GM18498 (cell line): ENCODE measurements around the gene FAM193B.

ENCODE experiments used
- ATAC-seq: cut with Tn5 transposase; IDR thresholded peaks from one replicate; pipeline ENCODE4 v1.9.1; 2021; ENCODE audit warnings: mild to moderate bottlenecking, moderate library complexity; ENCODE audit not compliant: unreplicated experiment

Gene FAM193B

DNA sequence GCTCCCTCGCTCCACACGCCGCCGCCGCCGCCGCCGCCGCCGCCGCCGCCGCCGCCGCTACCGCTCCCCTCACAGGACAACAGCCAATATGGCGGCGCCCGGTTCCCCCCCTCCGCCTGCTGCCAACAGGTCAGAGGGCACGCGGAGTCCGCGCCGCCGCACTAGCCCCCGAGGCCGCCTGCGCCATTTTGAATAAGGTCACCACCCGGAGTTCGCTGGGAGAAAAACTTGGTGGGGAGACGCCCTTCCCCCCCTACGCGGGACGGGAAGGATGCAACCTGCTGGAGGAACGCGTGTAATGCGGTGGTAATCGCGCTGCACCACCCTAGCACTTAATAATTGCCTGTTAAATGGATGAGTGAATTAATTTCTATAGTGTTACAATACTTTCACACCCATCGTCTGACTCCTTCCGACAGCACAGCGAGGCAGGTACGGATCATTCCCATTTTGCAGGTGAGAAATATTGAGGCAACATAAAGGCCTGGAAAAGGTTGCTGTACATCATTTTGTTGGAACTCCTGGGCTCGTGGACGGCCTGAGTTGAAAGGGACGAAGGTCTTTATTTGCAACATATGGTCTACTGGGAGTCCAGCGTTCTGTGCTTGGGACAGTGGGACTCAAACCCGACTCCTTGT lies at the start of gene FAM193B:
FAM193B (minus strand) TSS at position 90 of the 638 bp plus-strand sequence. CDS start 105 bp downstream, outside the sequence.
- peak; percentile 90 for ATAC-seq

DNA sequence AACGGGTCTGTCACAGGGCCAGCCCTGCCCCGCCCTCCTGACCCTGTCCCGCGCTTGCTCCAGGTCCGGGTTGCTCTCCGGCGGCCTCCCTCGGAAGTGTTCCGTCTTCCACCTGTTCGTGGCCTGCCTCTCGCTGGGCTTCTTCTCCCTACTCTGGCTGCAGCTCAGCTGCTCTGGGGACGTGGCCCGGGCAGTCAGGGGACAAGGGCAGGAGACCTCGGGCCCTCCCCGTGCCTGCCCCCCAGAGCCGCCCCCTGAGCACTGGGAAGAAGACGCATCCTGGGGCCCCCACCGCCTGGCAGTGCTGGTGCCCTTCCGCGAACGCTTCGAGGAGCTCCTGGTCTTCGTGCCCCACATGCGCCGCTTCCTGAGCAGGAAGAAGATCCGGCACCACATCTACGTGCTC lies 49.8 kb upstream of the FAM193B start:
- ATAC-seq, result no peak

DNA sequence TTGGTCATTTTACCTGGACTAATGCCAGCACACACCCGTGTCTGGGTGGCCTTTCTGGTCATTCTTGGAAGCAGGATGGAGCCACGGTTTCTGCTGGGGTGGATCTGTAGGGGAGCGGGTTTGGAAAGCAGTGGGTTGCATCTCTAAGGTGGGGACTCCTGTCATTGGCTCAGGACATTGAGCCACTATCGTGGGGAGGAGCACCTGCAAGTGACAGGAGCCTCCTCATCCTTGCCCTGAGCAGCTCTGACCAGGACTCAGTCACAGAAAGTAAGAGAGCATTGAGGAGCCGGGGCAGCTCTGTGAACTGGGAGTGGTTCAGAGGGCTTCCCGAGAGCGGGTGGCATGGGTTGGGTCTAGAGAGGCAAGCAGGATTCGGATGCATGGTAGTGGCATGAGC lies 49.3 kb upstream of the FAM193B start:
- no peak for ATAC-seq

DNA sequence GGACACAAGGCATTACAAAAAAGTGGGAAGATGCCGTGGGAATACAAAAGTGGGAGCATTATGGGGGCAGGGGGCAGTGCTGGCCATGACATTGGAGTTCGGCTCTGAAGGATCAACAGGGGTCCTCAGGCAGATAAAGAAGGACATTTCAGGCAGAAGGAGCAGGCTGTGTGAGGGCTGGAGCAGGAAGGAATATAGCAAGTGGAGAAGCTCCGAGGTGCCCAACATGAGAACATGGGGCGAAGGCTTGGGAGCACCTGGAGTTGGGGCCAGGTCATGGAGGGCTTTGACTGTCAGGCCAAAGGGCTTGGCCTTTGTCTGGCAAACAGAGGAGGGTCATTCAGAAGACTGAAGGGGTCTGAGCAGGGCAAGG lies 48.1 kb upstream of the FAM193B start:
- no peak for ATAC-seq

DNA sequence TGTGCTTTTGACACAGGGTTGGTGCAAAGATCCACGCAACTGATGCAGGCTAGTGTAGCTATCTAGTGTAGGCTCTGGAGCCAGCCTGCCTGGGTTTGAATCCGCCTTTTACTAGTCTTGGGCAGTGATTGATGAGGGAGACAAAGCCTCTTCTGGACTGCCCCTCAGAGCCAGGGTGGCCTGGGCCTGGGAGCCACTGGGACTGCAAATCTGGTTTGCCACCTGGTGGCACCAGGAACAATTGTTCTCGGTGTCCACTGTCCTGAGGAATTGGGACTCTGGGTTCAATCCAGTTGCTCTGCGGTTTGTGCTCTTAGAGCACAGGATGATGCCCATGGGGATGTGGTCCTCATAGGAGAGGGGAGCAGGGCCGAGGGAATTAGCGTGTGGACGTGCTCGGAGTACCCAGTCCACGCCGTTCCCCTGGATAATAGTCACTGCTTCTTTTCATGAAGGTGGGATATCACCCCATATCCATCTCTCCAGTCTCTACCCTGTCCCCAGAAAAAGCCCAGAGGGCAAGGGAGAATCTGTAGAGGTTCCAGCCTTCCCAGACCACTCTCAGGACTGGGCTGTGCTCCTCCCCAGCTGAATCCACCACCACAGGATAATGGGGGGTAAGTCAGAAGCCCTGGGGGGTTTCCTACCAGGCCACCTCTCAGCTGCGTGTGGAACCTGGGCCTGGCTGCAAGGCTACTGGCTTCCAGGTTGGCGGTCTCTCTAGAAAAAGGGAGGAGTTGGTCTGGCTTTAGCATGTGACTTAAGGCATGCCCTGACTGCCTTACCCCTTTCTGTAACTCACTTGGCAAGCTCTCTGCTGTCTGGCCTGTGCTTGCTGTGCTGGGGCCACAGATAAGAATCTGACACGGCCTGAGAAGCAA lies 47.5 kb upstream of the FAM193B start:
- ATAC-seq, result no peak

- no peak for ATAC-seq
Observed at GRCh38 chr5:177601126-177601525, 46.8 kb upstream of the FAM193B start.

GRCh38 chr5:177600508-177601018 lies 46.2 kb upstream of the FAM193B start:
- no peak for ATAC-seq

DNA sequence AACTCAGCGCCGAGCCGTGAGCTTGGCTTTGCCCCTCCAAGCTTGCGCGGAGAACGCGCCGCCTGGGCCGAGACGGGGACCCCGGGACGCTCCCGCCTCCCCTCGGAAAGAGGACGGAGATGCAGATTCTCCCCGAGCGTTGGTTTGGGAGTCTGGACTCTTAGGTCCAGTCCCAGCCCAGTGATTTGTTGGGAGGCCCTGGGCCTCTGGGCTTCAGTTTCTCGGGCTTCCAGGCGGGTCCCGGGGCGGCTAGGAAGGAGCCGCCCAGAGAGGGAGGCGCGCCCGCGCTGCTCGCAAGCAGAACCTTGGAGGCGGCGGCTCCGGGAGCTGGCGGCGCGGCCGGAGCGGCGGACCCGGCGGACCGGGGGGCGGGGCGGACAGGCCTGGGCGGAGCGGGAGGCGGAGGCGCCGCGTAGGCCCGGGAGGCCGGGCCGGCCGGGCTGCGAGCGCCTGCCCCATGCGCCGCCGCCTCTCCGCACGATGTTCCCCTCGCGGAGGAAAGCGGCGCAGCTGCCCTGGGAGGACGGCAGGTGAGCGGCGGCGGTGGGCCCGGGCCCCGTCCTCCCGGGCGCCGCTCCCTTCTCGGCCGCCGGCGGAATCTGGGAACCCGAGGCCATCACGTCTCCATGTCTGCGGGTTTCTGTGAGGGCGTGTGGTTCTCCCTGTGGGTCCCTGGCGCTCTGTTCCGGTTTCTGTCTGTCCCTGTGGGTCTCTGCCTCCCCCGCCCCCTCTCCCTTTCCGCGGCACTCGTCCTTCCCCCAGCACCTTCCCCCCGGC lies 45.6 kb upstream of the FAM193B start, which contains the start of gene B4GALT7:
B4GALT7 (plus strand) TSS at position 402 of the 777 bp plus-strand sequence; CDS start at position 481, 79 bp downstream.
- ATAC-seq, result peak; percentile 88

GRCh38 chr5:177598477-177598876 lies 44.1 kb upstream of the FAM193B start:
- no peak for ATAC-seq

- ATAC-seq, result no peak
Observed at GRCh38 chr5:177596775-177597238, 42.4 kb upstream of the FAM193B start.

GRCh38 chr5:177595991-177596774 lies 41.8 kb upstream of the FAM193B start:
- ATAC-seq, result no peak

DNA sequence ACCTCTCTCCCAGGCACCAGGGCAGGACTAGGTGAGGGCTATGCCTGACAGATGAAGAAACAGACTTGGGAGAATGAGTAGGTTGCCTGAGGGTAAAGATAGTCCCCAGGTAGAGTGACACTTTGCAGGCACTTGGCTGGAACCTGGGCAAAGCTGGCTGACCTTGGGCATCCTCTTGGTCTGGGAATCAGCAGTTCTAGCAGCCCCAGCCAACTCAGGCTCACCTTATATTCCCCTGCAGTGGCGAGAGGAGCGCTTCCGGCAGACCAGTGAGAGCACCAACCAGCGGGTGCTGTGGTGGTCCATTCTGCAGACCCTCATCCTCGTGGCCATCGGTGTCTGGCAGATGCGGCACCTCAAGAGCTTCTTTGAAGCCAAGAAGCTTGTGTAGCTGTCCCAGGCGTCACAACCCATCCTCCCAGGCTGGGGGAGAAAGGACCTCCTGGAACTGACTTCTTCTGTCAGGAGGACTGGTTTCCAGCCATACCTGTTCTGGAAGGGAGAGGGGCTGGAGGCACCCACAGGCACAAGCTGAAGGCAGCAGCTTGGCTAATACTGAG lies 40.7 kb upstream of the FAM193B start:
- ATAC-seq, result no peak

GRCh38 chr5:177594071-177594470 lies 39.7 kb upstream of the FAM193B start:
- no peak for ATAC-seq

- ATAC-seq, result no peak
Observed at GRCh38 chr5:177593511-177593910, 39.1 kb upstream of the FAM193B start.

- ATAC-seq, result no peak
Observed at GRCh38 chr5:177592905-177593304, 38.5 kb upstream of the FAM193B start.

DNA sequence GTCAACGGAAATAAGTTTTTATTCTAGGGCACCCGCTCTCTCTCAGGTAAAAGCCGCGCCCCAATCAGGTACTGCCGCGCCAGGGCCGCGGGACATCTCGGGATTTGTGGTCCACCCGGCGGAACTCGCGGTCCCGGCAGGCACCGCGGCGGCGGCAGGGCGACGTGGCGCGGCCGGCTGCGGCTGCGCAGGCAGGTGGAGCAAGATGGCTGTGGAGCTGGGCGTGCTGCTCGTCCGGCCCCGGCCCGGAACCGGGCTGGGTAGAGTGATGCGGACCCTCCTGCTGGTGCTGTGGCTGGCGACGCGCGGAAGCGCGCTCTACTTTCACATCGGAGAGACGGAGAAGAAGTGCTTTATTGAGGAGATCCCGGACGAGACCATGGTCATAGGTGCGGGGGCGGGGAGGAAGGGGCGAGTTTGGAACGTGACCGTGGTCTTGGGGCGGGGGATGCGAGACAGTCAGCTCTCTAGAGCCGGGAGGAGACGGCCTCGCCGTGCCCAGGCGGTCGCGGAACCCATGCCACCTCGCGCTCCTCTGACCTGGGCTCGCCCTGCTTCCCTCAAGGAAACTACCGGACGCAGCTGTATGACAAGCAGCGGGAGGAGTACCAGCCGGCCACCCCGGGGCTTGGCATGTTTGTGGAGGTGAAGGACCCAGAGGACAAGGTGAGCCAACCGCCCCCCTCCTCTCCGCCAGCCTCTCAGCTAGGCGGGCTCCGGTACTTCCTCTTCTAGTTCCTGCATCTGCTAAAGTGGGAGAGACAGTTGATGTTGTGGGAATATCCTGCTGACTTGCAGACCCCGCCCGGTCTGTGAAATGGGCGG lies 37.9 kb upstream of the FAM193B start, which contains the start of gene TMED9:
TMED9 (plus strand) TSS at position 194 of the 825 bp plus-strand sequence; CDS start at position 206, 12 bp downstream.
- peak; percentile 93 for ATAC-seq

DNA sequence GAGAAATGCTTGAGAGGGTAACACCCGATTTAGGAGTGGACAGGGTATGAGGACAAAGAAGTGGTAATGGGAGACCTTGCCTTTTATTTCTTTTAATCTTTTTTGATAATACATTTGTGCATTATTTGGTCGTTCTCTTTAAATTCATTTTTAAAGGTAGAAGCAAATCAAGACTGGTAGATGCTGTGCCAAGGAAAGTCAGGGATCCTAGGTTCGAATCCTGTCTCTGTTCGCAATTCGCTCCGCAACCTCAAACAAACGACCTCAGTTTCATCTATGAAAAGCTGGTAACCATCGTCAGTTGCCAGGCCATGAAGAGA lies 37.3 kb upstream of the FAM193B start:
- ATAC-seq, result no peak

GRCh38 chr5:177590406-177590805 lies 36.0 kb upstream of the FAM193B start:
- ATAC-seq, result no peak

DNA sequence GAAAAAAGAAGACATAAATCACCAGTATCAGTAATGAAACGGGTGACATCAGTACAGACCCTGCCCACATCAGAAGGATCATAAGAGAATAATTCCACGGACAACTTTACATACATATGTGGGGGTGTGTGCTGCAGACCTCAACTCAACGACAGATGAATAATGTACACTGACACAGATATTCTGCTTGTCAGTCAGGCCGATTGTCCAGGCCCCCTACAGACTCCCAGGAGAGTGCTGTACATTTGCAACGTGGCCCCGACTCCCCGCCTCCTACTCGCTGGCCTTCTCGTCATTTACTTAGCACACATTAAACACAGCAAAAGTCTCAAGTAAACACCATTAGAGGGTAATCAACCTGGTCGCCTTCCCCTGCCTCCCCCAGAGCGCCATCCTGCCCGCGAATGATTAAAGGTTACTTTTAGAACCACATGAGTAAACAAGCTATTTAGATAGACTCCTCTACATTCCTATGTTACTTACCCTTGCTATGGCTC lies 34.1 kb upstream of the FAM193B start:
- ATAC-seq, result no peak
